Stimulated activated CD4-positive, alpha-beta T cell treated with anti-CD3 and anti-CD28 coated beads, Interleukin-4, amount 100 ng/mL, for 48 hours (primary cell): ENCODE measurements around the gene EZH1.
A peak's percentile ranks its signal among the peaks of the same experiment; 100 is the strongest.

Experiments used
- DNase-seq, 2 donors: peaks; one replicate each; pipeline ENCODE4 v3.0.0-alpha.2; 2020; ENCODE audit warnings: low read depth in 2 of 2

EZH1 gene

DNA sequence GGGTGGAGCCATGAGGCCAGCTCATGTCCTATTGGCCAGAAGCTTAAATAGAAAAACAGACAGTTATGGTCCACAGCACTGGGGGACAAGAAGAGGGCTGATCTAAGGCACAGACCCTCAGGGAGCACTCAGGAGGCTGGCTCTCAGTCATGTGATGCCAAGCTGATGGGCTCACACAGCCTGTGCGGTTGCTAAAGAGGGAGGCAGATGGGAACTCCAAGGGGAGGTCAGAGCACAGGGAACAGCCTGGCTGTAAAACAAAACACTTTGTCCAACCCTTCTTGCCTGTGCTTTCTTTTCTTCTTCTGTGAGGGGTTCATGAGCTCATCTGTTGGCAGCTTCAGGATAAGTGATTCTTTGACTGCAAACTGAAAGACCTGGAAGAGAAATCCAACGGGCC, 35.3 kb downstream of the EZH1 start:
- DNase-seq = no peak

DNA sequence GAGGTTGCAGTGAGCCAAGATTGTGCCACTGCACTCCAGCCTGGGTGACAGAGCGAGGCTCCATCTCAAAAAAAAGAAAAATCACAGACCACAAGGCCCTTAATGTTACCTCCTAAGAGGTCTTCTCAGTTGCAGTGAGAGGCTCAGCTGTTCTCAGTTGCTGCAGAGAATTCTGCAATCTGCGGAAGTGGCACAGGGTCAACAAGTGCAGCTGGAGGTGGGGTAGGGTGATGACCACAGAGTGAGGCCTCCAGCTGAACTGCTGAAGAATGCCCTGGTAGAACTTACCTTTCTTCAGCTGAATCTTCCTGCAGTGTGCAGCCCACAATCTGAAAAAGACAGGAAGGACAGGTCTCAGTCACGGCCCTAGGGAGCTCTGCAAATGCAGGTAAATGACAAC, 36.3 kb downstream of the EZH1 start:
- DNase-seq = no peak

DNA sequence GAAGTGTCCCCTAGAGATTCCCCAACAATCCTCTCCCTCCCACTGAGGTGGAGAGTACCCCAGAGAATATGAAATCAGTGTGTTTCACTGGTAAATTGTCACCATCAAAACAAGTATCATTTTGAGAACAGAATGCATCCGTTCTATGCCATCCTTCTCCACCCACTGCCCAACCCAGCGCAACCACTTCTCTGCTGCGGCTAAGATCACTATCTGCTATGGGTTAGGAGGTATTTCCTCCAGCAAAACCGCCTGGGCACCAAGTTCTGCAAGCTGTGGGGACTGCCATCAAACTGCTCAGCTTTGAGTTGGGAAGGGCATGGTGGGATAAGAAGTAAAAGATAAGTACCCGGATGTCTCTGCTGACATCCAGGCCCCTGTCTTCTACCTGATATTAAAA, 38.1 kb downstream of the EZH1 start:
- peak; percentile 27 to 58 for DNase-seq

DNA sequence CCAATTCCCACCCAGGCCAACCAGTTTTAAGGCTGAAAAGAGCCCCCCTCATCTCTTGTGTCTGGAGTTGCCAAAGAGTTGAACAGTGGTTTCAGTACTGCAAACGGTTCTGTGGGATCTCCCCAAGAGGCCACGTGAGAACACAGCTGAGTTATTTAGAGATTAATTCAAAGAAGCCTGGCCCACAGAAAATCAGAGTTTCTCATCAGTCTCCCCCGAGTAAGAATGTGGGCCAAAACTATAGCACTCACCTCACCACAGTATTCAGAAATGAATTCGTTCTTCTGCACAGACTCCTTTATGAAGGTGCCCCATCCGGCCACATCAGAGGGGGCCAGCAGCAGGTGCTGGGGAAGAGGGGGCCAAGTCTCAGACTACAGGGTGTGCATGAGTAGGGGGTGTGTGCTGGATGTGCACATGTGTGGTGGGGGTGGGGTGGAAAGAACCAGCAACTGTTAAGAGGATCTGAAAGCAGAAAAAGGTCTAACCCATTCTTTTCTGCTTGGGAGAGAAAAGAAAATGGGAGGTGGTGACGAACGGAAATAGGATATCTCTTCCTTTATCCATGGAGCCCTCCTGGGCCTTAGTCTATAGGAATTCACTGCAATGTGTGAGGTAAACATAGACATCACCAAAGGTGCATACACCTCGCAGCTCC, 39.9 kb downstream of the EZH1 start:
- peak; percentile 15 to 36 for DNase-seq

DNA sequence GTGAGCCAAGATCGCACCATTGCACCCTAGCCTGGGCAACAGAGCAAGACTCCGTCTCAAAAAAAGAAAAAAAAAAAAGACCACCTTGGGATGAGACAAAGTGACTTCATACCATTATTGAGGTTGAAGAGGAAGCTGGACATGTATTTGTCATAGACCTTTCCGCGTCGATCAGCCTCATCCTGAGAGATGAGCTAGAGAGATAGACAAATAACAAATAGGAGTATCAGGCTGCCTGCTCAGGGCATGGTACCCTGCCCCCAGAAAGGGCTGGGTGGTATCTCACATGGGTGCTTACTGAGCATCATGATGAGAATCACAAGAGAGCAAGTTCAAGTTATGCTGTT, 40.4 kb downstream of the EZH1 start:
- DNase-seq = no peak

DNA sequence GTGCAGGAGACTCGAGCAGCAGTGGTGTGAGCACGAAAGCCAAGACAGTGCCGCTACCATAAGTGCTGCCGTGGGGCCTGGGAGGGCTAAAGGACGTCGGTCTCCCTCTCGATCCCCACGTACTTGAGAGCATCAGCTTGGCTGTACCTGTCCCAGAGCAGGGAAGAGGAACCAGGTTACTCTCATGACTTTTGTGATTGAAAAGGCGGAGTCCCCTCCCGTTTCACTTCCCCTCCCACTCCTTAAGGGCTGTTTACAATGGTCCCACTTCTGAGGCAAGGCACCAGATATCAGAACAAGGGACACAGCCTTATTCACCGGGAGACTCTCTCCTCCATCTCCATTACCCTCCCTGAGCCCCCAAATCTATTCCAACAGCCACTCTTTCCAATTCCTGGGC, 42.4 kb downstream of the EZH1 start:
- no peak for DNase-seq

DNA sequence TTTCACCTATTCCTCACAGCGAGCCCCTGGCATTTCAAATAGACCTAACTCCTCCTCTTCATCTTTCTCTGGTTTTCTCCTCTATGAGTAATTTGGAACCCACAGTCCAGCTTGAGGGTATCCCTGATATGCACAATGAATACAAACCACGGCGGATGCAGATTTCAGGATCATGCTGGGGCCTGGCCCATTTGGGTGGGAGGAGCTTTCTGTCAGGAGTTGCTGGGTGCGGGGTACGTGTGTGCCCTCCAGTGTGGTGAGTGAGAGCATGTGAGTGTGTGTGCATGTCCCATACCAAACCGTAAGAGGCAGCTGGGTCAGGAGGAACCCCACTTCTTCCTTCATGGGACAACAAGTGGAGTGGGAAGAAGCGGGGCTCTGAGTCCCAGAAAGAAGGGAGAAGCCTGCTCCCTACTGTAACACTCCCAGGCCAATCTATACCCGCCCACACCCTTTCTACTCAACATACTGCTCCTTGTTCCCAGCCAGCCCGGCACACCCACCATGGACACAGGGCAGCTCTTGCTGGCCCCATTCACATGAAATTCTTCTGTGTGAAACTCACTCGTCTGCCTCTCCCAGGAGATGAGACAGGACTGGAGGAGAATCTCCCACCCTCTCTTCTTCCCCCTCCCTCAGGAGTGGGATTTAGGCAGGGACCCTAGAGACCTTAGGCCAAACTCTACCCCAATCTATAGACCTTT, 44.1 kb downstream of the EZH1 start:
- no peak for DNase-seq

DNA sequence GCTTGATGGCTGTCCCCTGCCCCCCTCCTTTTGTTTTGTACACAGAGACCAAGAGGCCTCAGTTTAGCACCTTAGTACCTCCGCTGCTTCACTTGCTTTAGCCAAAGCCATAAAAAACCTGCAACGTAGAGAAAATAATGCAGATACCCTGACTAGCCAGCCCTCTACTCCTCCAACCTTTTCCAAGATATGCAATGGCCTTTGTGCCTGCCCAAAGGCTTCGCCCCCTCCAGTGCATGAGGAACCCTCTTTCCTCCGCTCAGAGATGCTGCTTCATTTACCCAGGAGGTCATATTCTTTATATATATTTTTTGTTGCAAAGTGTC, 45.5 kb downstream of the EZH1 start:
- no peak for DNase-seq

DNA sequence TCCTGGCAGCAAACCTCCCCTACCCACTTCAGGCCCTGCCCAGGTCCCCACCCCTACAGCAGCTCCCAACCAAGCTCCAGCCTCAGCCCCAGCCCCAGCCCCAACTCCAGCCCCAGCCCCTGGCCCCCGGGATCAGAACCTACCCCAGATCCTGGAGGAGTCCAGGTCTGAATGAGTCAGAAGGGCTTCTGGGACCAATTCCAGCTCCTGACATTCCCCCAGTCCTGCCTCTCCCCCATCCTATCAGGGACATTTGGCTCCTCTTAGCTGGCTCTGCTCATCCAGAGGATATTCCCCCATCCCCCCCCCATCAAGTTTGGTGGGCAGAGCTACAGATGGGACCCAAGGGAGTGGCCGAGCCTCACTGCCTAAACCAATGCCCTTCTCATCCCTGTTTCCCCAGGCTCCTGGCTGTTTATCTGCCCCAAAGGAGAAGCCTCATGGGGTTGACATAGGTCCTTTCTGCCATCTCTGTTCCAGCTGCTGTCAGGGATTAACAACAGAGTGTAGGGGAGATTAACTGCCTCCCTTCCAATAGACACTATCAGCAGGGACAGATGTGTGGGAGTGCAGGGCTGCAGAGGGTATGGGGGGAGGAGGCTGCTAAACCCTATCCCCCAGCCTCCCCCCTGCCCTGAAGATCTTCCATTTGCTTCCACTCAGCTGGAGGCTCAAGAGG, 46.0 kb downstream of the EZH1 start:
- no peak for DNase-seq

DNA sequence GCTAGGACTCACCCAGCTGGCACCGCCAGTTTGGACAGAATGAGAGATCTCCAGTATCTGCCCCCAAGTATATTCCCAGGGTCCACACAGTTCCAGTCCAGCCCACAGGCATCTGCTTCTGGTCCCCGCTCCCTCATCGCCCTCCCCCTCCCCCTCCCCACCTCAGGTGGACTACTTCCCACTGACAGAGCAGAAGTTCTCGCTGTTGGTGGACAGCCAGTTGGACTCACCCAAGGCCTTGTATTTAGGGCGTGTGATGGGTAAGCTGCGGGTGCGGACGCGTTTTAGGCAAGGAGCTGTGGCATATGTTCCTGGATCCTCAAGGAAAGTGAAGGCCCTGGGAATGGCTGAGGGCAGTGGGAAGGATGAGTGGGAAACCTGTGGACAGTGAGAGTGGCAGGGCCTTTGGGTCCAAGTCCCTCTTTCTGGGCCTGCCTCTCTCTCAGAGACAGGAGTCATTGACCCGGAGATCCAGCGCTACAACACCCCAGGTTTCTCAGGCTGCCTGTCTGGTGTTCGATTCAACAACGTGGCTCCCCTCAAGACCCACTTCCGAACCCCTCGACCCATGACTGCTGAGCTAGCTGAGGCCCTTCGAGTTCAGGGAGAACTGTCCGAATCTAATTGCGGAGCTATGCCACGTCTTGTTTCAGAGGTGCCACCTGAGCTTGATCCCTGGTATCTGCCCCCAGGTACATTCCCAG, 47.6 kb downstream of the EZH1 start:
- no peak for DNase-seq

DNA sequence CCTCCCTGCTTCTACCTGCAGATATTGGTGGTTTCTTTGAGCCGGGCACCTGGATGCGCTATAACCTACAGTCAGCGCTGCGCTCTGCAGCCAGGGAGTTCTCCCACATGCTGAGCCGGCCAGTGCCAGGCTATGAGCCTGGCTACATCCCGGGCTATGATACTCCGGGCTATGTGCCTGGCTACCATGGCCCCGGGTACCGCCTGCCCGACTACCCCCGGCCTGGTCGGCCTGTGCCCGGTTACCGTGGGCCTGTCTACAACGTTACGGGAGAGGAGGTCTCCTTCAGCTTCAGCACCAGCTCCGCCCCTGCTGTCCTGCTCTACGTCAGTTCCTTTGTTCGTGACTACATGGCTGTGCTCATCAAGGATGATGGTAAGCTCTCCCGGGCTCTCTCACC, 49.3 kb downstream of the EZH1 start:
- DNase-seq = no peak

DNA sequence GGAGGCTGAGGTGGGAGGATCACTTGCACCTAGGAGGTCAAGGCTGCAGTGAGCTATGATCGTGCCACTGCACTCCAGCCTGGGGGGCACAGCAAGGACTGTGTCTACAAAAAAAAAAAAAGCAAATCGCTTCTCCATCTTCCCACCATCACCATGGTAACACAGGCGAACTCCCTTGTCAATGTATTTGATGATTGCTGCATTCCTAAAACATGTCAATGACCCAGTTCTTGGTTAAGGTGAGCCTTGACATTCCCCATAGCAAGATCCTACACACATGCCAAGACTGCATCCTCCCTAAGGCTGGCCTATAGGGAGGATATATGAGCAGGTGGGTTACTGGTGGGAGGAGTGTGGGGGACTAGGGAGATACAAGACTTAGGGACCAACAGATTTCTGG, 50.3 kb downstream of the EZH1 start:
- DNase-seq = no peak

DNA sequence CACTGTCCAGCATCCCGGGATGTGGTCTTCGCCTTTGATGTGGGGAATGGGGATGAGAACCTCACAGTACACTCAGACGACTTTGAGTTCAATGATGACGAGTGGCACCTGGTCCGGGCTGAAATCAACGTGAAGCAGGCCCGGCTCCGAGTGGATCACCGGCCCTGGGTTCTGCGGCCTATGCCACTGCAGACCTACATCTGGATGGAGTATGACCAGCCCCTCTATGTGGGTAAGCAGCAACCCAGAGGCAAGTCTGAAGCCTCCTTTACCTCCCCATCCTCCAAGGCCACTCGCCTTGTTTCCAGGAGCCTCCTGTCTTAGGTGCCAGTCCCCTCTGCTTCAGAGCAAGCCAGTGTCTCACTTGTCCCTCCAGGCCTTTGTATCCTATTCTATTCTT, 52.4 kb downstream of the EZH1 start:
- no peak for DNase-seq

DNA sequence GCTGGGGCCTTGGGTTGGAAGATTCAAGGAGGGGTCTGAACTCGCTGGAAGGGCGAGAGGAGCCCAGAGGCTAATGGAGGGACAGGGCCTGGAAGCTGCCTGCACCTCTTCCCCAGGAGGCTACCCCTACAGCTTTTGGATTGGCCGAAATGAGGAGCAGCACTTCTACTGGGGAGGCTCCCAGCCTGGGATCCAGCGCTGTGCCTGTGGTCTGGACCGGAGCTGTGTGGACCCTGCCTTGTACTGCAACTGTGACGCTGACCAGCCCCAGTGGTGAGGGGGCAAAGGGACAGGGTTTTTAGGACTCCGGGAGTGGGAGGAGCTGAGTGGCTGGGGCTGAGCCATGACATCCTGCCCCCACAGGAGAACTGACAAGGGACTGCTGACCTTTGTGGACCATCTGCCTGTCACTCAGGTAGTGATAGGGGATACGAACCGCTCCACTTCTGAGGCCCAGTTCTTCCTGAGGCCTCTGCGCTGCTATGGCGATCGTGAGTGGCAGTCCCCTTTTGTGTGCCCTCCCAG, 53.8 kb downstream of the EZH1 start:
- DNase-seq = no peak

DNA sequence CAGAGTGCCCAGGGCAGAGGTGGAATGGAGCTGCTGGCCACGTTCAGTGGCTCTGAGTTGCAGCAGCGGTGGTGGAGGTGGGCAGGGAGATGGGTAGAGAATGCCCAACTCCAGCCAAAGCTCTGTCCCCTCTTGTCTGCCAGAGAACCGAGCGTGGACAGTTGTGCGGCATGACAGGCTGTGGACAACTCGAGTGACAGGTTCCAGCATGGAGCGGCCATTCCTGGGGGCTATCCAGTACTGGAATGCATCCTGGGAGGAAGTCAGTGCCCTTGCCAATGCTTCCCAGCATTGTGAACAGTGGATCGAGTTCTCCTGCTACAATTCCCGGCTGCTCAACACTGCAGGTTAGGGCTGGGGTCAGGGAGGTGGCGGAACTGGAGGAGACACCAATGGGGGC, 54.2 kb downstream of the EZH1 start:
- no peak for DNase-seq

DNA sequence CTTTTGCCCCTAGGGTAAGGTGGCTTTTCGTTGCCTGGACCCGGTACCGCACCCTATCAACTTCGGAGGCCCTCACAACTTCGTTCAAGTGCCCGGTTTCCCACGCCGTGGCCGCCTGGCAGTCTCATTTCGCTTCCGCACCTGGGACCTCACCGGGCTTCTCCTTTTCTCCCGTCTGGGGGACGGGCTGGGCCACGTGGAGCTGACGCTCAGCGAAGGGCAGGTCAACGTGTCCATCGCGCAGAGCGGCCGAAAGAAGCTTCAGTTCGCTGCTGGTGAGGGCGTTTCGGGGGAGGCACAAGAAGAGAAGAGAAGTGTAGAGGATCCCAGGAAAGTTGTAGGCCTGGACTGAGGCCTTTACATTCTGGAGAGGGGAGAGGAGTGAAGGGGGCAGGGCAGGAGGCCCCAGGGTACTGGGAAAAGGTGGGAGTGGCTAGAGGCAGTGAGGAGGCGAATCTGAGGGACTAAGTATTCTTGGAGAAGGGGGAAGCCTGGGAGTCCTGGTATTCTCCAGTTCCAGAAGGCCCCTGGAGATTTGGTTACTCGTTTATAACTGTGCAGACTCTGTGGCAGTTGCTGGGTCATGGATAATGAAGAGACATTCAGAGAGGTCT, 57.0 kb downstream of the EZH1 start:
- DNase-seq = no peak

DNA sequence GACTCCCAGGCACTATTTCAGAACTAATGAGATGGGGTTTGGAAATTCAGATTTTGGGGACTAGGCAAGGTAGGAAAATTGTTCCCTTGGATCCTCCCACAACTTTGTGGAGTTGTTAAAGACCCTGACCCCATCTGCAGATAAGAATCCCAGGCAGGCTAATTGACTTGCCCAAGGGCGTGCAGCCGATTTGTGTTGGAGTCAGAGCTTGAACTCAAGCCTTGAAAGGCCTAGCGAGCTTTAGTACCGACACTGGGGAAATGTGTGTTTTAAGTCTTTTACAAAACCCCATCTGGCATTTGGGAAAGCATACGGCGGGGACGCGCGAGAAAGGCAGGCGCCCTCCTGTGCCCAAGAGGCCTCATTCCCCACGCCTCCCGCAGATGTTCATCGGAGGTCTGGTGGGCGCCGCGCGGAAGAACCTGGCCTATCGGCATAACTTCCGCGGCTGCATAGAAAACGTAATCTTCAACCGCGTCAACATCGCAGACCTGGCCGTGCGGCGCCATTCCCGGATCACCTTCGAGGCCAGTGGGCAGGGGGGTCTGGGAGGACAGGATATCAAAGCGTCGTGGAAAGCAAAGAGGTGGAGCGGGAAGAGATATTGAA, 58.2 kb downstream of the EZH1 start:
- no peak for DNase-seq

DNA sequence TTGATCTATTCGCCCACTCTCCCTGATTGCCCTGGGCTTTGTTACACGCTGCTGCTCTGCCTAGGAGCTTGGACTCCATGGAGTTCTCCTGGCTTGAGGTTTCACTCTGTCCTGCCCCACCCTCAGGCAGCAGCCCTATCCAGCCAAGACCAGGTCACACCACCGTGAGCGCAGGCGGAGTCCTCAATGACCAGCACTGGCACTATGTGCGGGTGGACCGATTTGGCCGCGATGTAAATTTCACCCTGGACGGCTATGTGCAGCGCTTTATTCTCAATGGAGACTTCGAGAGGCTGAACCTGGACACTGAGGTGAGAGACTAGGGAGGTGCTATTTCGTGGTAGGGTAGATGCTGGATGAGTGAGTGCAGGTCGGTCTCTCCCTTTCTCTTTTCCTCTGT, 59.0 kb downstream of the EZH1 start:
- no peak for DNase-seq

DNA sequence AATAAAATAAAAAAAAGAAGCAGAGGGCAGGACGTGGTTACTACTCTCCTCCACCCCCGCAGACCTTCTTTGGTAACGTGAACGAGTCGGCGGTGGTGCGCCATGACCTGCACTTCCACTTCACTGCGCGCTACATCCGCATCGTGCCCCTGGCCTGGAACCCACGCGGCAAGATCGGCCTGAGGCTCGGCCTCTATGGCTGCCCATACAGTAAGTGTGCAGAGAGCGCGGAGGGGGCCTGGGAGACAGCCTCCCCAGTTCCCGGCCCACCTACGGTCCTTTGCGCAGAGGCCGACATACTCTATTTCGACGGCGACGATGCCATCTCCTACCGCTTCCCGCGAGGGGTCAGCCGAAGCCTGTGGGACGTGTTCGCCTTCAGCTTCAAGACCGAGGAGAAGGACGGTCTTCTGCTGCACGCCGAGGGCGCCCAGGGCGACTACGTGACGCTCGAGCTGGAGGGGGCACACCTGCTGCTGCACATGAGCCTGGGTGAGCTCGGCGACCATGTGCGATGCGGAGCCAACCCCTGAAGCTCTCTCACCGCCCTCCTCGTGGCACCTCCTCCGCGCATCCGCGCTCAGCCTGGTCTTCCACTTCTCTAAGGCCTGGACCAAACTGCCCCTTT, 59.8 kb downstream of the EZH1 start:
- no peak for DNase-seq

DNA sequence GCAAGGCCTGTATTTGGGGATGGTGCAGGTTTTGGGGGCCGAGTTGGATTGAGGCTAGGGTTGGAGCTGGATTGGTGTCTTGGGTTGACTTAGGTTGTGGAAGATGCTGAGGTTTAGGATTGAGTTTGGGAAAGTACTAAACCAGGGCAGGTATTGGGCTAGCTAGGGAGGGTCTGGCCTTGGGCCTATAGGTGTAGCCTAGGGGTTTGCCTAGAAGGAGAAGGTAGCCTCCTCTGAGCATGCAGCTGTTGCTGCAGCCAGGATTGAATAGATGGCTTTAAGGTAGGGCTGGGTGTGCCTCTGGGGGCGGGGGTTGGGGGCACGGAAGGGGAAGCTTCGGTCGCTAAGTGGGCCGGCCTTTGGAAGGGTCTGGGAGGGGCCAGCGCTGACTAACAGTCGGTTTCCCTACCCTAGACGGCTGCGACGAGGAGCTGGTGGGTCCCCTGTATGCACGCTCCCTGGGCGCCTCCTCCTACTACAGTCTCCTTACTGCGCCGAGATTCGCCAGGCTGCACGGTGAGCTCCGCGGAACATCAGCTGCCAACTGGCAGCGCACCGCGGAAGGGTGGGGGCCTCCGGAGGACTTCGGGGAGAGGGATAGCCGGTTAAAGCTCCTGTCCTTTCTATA, 61.3 kb downstream of the EZH1 start:
- DNase-seq = no peak
